Measurements from ENCODE around the gene IGSF9.

Gene IGSF9

DNA sequence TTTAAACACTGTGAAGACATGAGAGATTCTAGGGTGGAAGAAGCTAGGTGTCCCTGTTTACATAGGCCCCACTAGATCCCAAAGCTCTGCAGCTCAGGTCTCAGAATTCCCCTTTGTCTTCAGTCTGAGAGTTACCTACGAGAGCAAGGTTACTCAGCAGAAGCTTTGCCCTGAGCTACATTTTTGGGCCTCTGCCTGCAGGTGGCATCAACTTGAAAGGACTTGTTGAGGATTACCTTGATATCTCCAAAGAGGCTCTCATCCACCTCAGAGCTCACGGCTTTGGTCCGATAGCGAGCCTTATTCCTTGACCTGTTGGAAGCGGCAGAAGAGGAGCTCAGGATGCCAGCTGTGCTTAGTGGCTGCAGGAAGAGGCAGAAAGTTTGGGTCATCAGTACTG, 52.5 kb downstream of the IGSF9 start:
- H3K9me3 ChIP-seq (ENCODE audit: low read depth, low read length) = no peaks in the 10 kb centered on the region
- no peak overlapping the region for H3K9ac ChIP-seq (ENCODE audit: insufficient read length)
- no peak for DNase-seq (ENCODE audit: low read depth, low spot score)
- TF ChIP-seq EZH2 (IDR thresholded peaks at IDR 0.05) = no peak
- no peak for TF ChIP-seq POLR2AphosphoS5 (IDR thresholded peaks at IDR 0.05; ENCODE audit: borderline replicate concordance, low read depth, low read length)
- no peak for TF ChIP-seq FOXP2 (optimal IDR thresholded peaks at IDR 0.05; ENCODE audit: control extremely low read depth, extremely low read length, insufficient read depth)
- no peaks in the 10 kb centered on the region for H3K36me3 ChIP-seq (ENCODE audit: insufficient read depth, low read length)
- no peak overlapping the region for H3K27ac ChIP-seq
- H3K4me3 ChIP-seq = no peak overlapping the region

GRCh38 chr1:159891275-159892157, 53.9 kb downstream of the IGSF9 start:
- no peak overlapping the region for H3K27ac ChIP-seq

GRCh38 chr1:159890390-159890789, 55.0 kb downstream of the IGSF9 start:
- Histone ChIP-seq H3K9ac (ENCODE audit: insufficient read length) (no peak overlapping the region), H3K36me3 (ENCODE audit: insufficient read depth, low read length) (no peaks in the 10 kb centered on the region), H3K4me3 (no peak overlapping the region), H3K27ac (no peak overlapping the region), H3K9me3 (ENCODE audit: low read depth, low read length) (no peaks in the 10 kb centered on the region)
- no peak for TF ChIP-seq POLR2AphosphoS5 (IDR thresholded peaks at IDR 0.05; ENCODE audit: borderline replicate concordance, low read depth, low read length)
- TF ChIP-seq FOXP2 (optimal IDR thresholded peaks at IDR 0.05; ENCODE audit: control extremely low read depth, extremely low read length, insufficient read depth) = no peak
- TF ChIP-seq EZH2 (IDR thresholded peaks at IDR 0.05) = no peak
- DNase-seq (ENCODE audit: low read depth, low spot score) = no peak

More at GRCh38 chr1:159891275-159892157, 53.9 kb downstream of the IGSF9 start:
- no peaks in the 10 kb centered on the region for H3K9me3 ChIP-seq (ENCODE audit: low read depth, low read length)
- no peak overlapping the region for H3K9ac ChIP-seq (ENCODE audit: insufficient read length)
- no peaks in the 10 kb centered on the region for H3K36me3 ChIP-seq (ENCODE audit: insufficient read depth, low read length)
- no peak for DNase-seq (ENCODE audit: low read depth, low spot score)
- TF ChIP-seq FOXP2 (optimal IDR thresholded peaks at IDR 0.05; ENCODE audit: control extremely low read depth, extremely low read length, insufficient read depth) (no peak), EZH2 (IDR thresholded peaks at IDR 0.05) (no peak), POLR2AphosphoS5 (IDR thresholded peaks at IDR 0.05; ENCODE audit: borderline replicate concordance, low read depth, low read length) (no peak)
- H3K4me3 ChIP-seq = no peak overlapping the region

DNA sequence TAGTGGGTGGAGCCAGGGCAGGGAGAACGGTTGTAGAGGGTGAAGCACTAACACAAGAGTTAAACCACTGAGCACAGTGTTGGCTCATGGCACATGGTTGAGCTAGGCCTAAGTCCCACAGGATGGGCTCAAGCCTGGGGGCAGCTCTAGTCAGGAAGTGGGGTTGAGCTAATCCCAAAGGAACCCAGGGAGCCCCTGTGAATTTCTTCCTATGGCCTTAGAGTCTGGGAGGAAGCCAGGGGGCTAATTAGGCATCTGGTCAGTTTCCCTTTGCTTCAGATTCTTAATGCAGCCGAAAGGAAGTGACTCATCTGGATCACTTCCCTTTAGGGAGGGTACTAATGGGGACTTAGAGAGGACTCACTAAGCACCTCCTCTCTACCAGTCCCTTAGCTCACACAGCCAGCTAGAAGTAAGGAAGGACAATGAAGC, 55.6 kb downstream of the IGSF9 start:
- Histone ChIP-seq H3K27ac (no peak overlapping the region), H3K4me3 (no peak overlapping the region), H3K36me3 (ENCODE audit: insufficient read depth, low read length) (no peaks in the 10 kb centered on the region), H3K9me3 (ENCODE audit: low read depth, low read length) (no peaks in the 10 kb centered on the region), H3K9ac (ENCODE audit: insufficient read length) (no peak overlapping the region)
- DNase-seq (ENCODE audit: low read depth, low spot score) = no peak
- TF ChIP-seq POLR2AphosphoS5 (IDR thresholded peaks at IDR 0.05; ENCODE audit: borderline replicate concordance, low read depth, low read length) = no peak
- no peak for TF ChIP-seq EZH2 (IDR thresholded peaks at IDR 0.05)
- no peak for TF ChIP-seq FOXP2 (optimal IDR thresholded peaks at IDR 0.05; ENCODE audit: control extremely low read depth, extremely low read length, insufficient read depth)

- no peak overlapping the region for H3K27ac ChIP-seq
- no peak overlapping the region for H3K4me3 ChIP-seq
- H3K36me3 ChIP-seq (ENCODE audit: insufficient read depth, low read length) = no peaks in the 10 kb centered on the region
- H3K9me3 ChIP-seq (ENCODE audit: low read depth, low read length) = no peaks in the 10 kb centered on the region
- no peak overlapping the region for H3K9ac ChIP-seq (ENCODE audit: insufficient read length)
- DNase-seq (ENCODE audit: low read depth, low spot score) = no peak
- no peak for TF ChIP-seq POLR2AphosphoS5 (IDR thresholded peaks at IDR 0.05; ENCODE audit: borderline replicate concordance, low read depth, low read length)
- no peak for TF ChIP-seq EZH2 (IDR thresholded peaks at IDR 0.05)
- TF ChIP-seq FOXP2 (optimal IDR thresholded peaks at IDR 0.05; ENCODE audit: control extremely low read depth, extremely low read length, insufficient read depth) = no peak
These were observed 56.2 kb downstream of the IGSF9 start for GRCh38 chr1:159889202-159889601.

GRCh38 chr1:159884296-159884695, 61.1 kb downstream of the IGSF9 start:
- H3K9me3 ChIP-seq (ENCODE audit: low read depth, low read length) = no peaks in the 10 kb centered on the region
- H3K9ac ChIP-seq (ENCODE audit: insufficient read length) = no peak overlapping the region
- DNase-seq (ENCODE audit: low read depth, low spot score) = no peak
- H3K36me3 ChIP-seq (ENCODE audit: insufficient read depth, low read length) = no peaks in the 10 kb centered on the region
- no peak for TF ChIP-seq POLR2AphosphoS5 (IDR thresholded peaks at IDR 0.05; ENCODE audit: borderline replicate concordance, low read depth, low read length)
- no peak overlapping the region for H3K4me3 ChIP-seq
- no peak overlapping the region for H3K27ac ChIP-seq

DNA sequence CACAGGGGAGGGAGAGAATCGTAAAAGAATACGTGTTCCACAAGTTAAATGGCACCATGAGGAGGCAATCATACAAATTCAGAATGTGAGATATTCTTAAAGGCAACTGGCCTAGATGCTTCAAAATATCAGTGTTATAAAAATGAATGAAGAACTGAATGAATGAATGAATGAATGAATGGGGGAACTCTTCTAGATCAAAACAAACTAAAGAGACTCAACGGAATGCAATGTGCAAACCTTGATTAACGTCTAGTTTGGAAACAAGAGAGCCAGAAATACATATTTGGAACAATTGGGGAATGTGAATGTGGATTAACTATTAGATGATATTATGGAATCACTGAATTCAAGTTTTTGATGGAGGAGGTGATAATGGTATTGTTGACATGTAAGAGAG, 62.3 kb downstream of the IGSF9 start:
- no peak for DNase-seq (ENCODE audit: low read depth, low spot score)
- Histone ChIP-seq H3K9ac (ENCODE audit: insufficient read length) (no peak overlapping the region), H3K4me3 (no peak overlapping the region), H3K36me3 (ENCODE audit: insufficient read depth, low read length) (no peaks in the 10 kb centered on the region), H3K27ac (no peak overlapping the region), H3K9me3 (ENCODE audit: low read depth, low read length) (no peaks in the 10 kb centered on the region)
- TF ChIP-seq EZH2 (IDR thresholded peaks at IDR 0.05) (no peak), POLR2AphosphoS5 (IDR thresholded peaks at IDR 0.05; ENCODE audit: borderline replicate concordance, low read depth, low read length) (no peak), FOXP2 (optimal IDR thresholded peaks at IDR 0.05; ENCODE audit: control extremely low read depth, extremely low read length, insufficient read depth) (no peak)

DNA sequence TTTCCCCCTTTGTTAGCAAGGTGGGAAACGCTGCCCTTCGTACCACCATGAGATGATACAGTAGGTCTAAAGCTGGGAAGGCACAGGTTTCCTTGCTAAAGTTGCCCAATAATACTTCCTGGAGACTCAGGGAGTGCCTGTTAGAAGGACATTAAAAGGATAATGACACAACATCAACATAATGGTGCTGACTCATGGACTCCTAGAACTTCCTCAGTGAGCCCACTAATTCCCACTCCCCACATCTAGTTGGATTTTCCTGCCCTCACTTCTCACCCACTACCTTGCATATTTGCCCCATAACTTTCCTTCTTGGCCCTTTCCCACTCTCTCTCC, 62.9 kb downstream of the IGSF9 start:
- no peak overlapping the region for H3K27ac ChIP-seq

More for the DNA sequence above, 62.9 kb downstream of the IGSF9 start:
- no peak overlapping the region for H3K9ac ChIP-seq (ENCODE audit: insufficient read length)
- DNase-seq (ENCODE audit: low read depth, low spot score) = no peak
- H3K36me3 ChIP-seq (ENCODE audit: insufficient read depth, low read length) = no peaks in the 10 kb centered on the region
- no peaks in the 10 kb centered on the region for H3K9me3 ChIP-seq (ENCODE audit: low read depth, low read length)
- TF ChIP-seq FOXP2 (optimal IDR thresholded peaks at IDR 0.05; ENCODE audit: control extremely low read depth, extremely low read length, insufficient read depth) (no peak), EZH2 (IDR thresholded peaks at IDR 0.05) (no peak), POLR2AphosphoS5 (IDR thresholded peaks at IDR 0.05; ENCODE audit: borderline replicate concordance, low read depth, low read length) (no peak)
- H3K4me3 ChIP-seq = no peak overlapping the region
